Activated T-helper 17 cell treated with anti-CD3 and anti-CD28 coated beads, Interleukin-2, amount 50 U/mL, for 72 hours (primary cell): ENCODE measurements around the gene EEF1A2. TPM values are rescaled to one million over a fixed set of nuclear protein-coding genes. Genes with fewer than 3 reads are reported as not detected.

Experiments
- ATAC-seq: fragments of 150-1000 bp; cut with Tn5 transposase; replicated peaks from 2 replicates; pipeline ENCODE4 v1.10.0; 2021; ENCODE audit warnings: mild to moderate bottlenecking, moderate library complexity
- H3K27ac Mint-ChIP-seq: one replicate; pipeline ENCODE4 v1.8.0; 2022; ENCODE audit warnings: mixed read lengths
- H3K27me3 Mint-ChIP-seq: one replicate; pipeline ENCODE4 v1.8.0; 2022; ENCODE audit warnings: mixed read lengths
- H3K36me3 Mint-ChIP-seq: one replicate; pipeline ENCODE4 v1.8.0; 2022; ENCODE audit warnings: low read depth, mild to moderate bottlenecking, mixed read lengths
- H3K4me1 Mint-ChIP-seq: one replicate; pipeline ENCODE4 v1.8.0; 2022; ENCODE audit warnings: mixed read lengths
- H3K4me3 Mint-ChIP-seq: one replicate; pipeline ENCODE4 v1.8.0; 2022; ENCODE audit warnings: mild to moderate bottlenecking, mixed read lengths
- H3K9me3 Mint-ChIP-seq: one replicate; pipeline ENCODE4 v1.8.0; 2022; ENCODE audit warnings: mixed read lengths
- total RNA-seq, 2 donors: library from RNA; stranded (reverse); gene quantifications; one replicate each; pipeline ENCODE4 v1.2.3, GENCODE V29; 2022

EEF1A2 gene
- total RNA-seq, 2 donors from 2014 or later: 0.80 to 10.9 TPM

GRCh38 chr20:63471002-63471716, 27.7 kb downstream of the EEF1A2 start:
- Mint-ChIP-seq H3K36me3 (no peaks in the 10 kb centered on the region), H3K4me1 (no peaks in the 10 kb centered on the region), H3K27ac (no peak overlapping the region), H3K27me3 (peaks cover 18% of the 10 kb centered on the region), H3K9me3 (no peaks in the 10 kb centered on the region), H3K4me3 (no peak overlapping the region)
- ATAC-seq: no peak

GRCh38 chr20:63470410-63470809, 28.5 kb downstream of the EEF1A2 start:
- no peaks in the 10 kb centered on the region for H3K9me3 Mint-ChIP-seq
- H3K4me1 Mint-ChIP-seq: no peaks in the 10 kb centered on the region
- no peak overlapping the region for H3K27ac Mint-ChIP-seq
- no peak overlapping the region for H3K4me3 Mint-ChIP-seq
- ATAC-seq: no peak
- H3K27me3 Mint-ChIP-seq: peaks cover 18% of the 10 kb centered on the region
- no peaks in the 10 kb centered on the region for H3K36me3 Mint-ChIP-seq

- ATAC-seq: no peak
- Mint-ChIP-seq H3K36me3 (no peaks in the 10 kb centered on the region), H3K27ac (no peak overlapping the region), H3K4me3 (no peak overlapping the region), H3K9me3 (no peaks in the 10 kb centered on the region), H3K4me1 (no peaks in the 10 kb centered on the region), H3K27me3 (peaks cover 21% of the 10 kb centered on the region)
Measured at GRCh38 chr20:63469713-63470101, 29.2 kb downstream of the EEF1A2 start.

- no peak for ATAC-seq
- Mint-ChIP-seq H3K4me1 (no peaks in the 10 kb centered on the region), H3K9me3 (no peaks in the 10 kb centered on the region), H3K4me3 (no peak overlapping the region), H3K36me3 (no peaks in the 10 kb centered on the region), H3K27ac (no peak overlapping the region), H3K27me3 (peaks cover 17% of the 10 kb centered on the region)
Measured at GRCh38 chr20:63469019-63469712, 29.7 kb downstream of the EEF1A2 start.

- H3K9me3 Mint-ChIP-seq: no peaks in the 10 kb centered on the region
- peaks cover 16% of the 10 kb centered on the region for H3K27me3 Mint-ChIP-seq
- H3K4me1 Mint-ChIP-seq: no peaks in the 10 kb centered on the region
- H3K4me3 Mint-ChIP-seq: no peak overlapping the region
- ATAC-seq: no peak
- H3K36me3 Mint-ChIP-seq: no peaks in the 10 kb centered on the region
- H3K27ac Mint-ChIP-seq: no peak overlapping the region
Measured at GRCh38 chr20:63468421-63468820, 30.5 kb downstream of the EEF1A2 start.

GRCh38 chr20:63467294-63468083, 31.4 kb downstream of the EEF1A2 start:
- no peak overlapping the region for H3K27ac Mint-ChIP-seq
- no peaks in the 10 kb centered on the region for H3K36me3 Mint-ChIP-seq
- no peak for ATAC-seq
- H3K9me3 Mint-ChIP-seq: no peaks in the 10 kb centered on the region
- H3K4me3 Mint-ChIP-seq: no peak overlapping the region
- no peaks in the 10 kb centered on the region for H3K4me1 Mint-ChIP-seq
- peaks cover 22% of the 10 kb centered on the region for H3K27me3 Mint-ChIP-seq

GRCh38 chr20:63466861-63467260, 32.0 kb downstream of the EEF1A2 start:
- no peaks in the 10 kb centered on the region for H3K9me3 Mint-ChIP-seq
- no peaks in the 10 kb centered on the region for H3K4me1 Mint-ChIP-seq
- H3K4me3 Mint-ChIP-seq: no peak overlapping the region
- peaks cover 23% of the 10 kb centered on the region for H3K27me3 Mint-ChIP-seq
- no peak for ATAC-seq
- no peaks in the 10 kb centered on the region for H3K36me3 Mint-ChIP-seq
- H3K27ac Mint-ChIP-seq: no peak overlapping the region

GRCh38 chr20:63466250-63466825, 32.5 kb downstream of the EEF1A2 start:
- H3K4me1 Mint-ChIP-seq: no peaks in the 10 kb centered on the region
- no peak for ATAC-seq
- no peaks in the 10 kb centered on the region for H3K36me3 Mint-ChIP-seq
- H3K9me3 Mint-ChIP-seq: no peaks in the 10 kb centered on the region
- peaks cover 23% of the 10 kb centered on the region for H3K27me3 Mint-ChIP-seq
- no peak overlapping the region for H3K27ac Mint-ChIP-seq
- no peak overlapping the region for H3K4me3 Mint-ChIP-seq

GRCh38 chr20:63465380-63466249, 33.3 kb downstream of the EEF1A2 start:
- Mint-ChIP-seq H3K4me3 (no peak overlapping the region), H3K9me3 (no peaks in the 10 kb centered on the region), H3K36me3 (no peaks in the 10 kb centered on the region), H3K27ac (no peak overlapping the region), H3K27me3 (peaks cover 26% of the 10 kb centered on the region), H3K4me1 (no peaks in the 10 kb centered on the region)
- ATAC-seq: no peak

- Mint-ChIP-seq H3K27me3 (peaks cover 23% of the 10 kb centered on the region), H3K36me3 (no peaks in the 10 kb centered on the region), H3K4me1 (no peaks in the 10 kb centered on the region), H3K9me3 (no peaks in the 10 kb centered on the region), H3K4me3 (no peak overlapping the region), H3K27ac (no peak overlapping the region)
- no peak for ATAC-seq
Measured at GRCh38 chr20:63464289-63464635, 34.6 kb downstream of the EEF1A2 start.

GRCh38 chr20:63463400-63464288, 35.2 kb downstream of the EEF1A2 start:
- Mint-ChIP-seq H3K27ac (no peak overlapping the region), H3K4me1 (no peaks in the 10 kb centered on the region), H3K9me3 (no peaks in the 10 kb centered on the region), H3K4me3 (no peak overlapping the region), H3K27me3 (peaks cover 23% of the 10 kb centered on the region), H3K36me3 (no peaks in the 10 kb centered on the region)
- no peak for ATAC-seq

GRCh38 chr20:63462244-63462643, 36.6 kb downstream of the EEF1A2 start:
- H3K27ac Mint-ChIP-seq: no peak overlapping the region
- peaks cover 21% of the 10 kb centered on the region for H3K27me3 Mint-ChIP-seq
- H3K9me3 Mint-ChIP-seq: no peaks in the 10 kb centered on the region
- H3K4me3 Mint-ChIP-seq: no peak overlapping the region
- no peaks in the 10 kb centered on the region for H3K36me3 Mint-ChIP-seq
- no peaks in the 10 kb centered on the region for H3K4me1 Mint-ChIP-seq
- ATAC-seq: no peak

GRCh38 chr20:63461104-63461763, 37.6 kb downstream of the EEF1A2 start:
- Mint-ChIP-seq H3K4me3 (no peak overlapping the region), H3K27ac (no peak overlapping the region), H3K27me3 (peaks cover 17% of the 10 kb centered on the region), H3K4me1 (no peaks in the 10 kb centered on the region), H3K36me3 (no peaks in the 10 kb centered on the region), H3K9me3 (no peaks in the 10 kb centered on the region)
- ATAC-seq: no peak
